ENCODE data around the gene FGR. TPM values are rescaled to one million over a fixed set of nuclear protein-coding genes. Genes with fewer than 3 reads are reported as not detected.

The FGR gene
- total RNA-seq, 1 experiment from 2014 or later, result not detected

DNA sequence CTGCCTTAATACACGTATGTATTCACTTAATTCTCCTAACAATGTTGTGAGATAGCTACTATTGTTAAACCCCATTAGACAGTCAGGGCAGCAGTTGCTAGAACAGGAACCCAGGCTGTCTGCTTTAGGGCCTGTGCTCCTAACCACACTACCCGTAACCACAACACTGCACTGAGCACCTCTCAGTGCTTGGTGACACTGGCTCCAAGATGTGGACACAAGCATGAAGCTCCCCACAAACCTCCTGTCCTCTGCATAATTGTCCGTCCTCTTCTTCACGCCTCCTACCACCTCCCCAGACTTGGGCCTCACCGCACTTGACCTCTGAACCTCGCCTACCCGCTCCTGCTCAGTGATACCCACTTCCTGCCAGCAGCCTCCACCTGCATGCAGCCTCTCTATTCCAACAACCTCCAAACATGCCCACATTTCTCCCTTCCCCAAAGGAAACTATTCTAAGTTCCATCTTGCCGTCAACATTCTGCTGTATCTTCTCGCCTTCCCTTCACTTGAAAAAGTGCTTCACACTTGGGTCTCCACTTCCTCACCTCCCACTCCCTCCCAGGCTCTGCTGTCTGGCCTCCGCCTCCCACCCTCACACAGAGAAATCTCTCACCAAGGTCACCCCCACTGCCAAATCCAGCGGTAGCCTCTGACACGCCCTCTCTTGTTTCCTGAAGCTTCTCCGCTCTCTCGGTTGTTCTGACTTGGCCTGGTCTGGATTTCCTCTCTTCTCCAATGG, 16.5 kb downstream of the FGR start:
- no peak for DNase-seq (ENCODE audit: extremely low read depth, low read depth)

DNA sequence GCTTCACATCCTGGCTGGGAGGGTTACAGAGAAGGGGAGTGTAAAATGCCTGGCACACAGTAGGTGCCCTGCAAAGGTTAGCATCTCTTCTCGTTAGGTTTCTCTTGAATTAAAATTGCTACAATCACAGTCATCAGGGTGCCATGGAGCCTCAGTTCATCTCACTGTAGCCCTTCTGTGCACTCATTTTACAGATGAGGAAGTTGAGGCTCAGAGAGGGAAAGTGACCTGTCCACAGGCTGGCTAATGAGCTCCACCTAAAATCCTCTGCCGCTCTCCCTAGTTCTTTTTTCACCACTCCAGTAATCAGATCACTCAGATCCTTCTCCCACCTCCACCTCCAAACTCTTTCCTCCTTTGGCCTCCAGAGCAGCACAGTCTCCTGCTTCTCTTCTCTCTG, 17.6 kb downstream of the FGR start:
- DNase-seq (ENCODE audit: extremely low read depth, low read depth), result no peak

DNA sequence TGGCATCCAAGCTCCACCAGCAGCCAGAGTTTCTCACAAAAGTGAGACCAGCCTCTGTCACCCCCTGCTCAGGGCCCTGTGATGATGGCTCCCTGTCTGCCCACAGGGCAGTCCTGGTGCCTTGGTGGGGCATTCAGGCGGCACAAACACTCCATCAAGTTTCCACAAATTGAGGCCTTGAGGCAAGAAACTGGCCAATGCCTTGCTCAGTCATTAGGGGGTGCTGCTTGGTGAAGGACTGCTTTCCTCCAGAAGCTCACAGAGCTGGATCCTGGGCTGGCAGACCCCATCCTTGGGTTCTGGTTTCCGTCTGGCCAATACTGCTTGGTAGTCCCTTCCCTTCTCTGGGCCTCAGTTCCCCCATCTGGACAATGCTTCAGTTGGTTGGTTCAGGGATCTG, 18.5 kb downstream of the FGR start:
- no peak for DNase-seq (ENCODE audit: extremely low read depth, low read depth)

GRCh38 chr1:27615346-27616192, 19.4 kb downstream of the FGR start:
- DNase-seq (ENCODE audit: extremely low read depth, low read depth), result no peak

DNA sequence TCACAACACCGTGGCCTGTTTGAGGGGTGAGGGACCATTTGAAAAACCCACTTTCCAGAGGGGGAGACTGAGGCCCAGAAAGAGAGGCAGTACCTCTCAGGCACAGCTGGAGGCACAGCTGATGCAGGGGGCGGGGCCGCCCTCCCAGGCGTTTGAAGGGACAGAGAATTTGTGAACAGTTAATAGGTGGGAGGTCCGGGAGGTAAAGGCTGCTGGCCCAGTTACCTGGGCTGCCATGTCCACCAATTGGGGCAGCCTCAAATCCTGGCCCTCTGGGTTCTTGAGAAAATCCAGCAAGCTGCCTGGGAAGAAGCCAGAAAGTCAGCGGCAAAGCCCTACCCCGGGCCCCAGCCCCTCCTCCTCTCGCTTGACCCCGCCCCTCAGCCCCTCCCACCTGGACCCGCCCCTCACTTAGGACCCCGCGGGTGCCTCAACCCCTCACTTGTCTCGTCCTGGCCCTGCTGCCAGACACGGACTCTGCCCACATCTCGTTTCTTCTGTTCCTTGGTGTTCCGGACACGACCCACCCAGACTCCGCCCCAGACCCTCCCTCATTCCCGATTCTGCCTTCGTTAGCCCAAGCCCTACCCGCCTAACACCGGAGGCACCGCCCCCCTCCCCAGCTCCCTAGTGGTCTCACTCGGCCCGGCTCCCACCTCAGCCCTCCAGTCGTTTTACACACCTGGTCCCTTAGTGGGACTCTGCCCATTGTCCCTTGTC, 20.2 kb downstream of the FGR start:
- no peak for DNase-seq (ENCODE audit: extremely low read depth, low read depth)

- DNase-seq (ENCODE audit: extremely low read depth, low read depth), result no peak
Measured at GRCh38 chr1:27614043-27614624, 20.9 kb downstream of the FGR start.

DNA sequence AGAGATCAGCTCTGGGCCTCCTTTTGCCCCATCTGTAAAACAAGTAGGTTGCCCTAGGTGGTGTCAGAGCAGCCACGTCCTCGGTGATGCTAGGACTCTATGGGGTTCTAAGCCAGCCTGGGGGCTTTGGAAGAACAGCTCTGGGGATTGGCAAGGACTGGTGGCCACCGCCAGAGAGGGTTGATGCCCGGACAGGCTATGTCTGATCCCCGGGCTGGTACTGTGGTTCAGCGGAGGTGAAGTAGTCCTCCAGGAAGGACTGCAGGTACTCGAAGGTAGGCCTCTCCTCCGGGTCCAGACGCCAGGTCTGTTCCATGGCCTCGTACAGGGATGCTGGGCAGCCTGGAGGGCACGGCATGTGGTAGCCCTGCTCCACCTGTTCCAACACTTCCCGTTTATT, 22.3 kb downstream of the FGR start:
- DNase-seq (ENCODE audit: extremely low read depth, low read depth), result no peak

- no peak for DNase-seq (ENCODE audit: extremely low read depth, low read depth)
Measured at GRCh38 chr1:27611450-27611849, 23.5 kb downstream of the FGR start.

DNA sequence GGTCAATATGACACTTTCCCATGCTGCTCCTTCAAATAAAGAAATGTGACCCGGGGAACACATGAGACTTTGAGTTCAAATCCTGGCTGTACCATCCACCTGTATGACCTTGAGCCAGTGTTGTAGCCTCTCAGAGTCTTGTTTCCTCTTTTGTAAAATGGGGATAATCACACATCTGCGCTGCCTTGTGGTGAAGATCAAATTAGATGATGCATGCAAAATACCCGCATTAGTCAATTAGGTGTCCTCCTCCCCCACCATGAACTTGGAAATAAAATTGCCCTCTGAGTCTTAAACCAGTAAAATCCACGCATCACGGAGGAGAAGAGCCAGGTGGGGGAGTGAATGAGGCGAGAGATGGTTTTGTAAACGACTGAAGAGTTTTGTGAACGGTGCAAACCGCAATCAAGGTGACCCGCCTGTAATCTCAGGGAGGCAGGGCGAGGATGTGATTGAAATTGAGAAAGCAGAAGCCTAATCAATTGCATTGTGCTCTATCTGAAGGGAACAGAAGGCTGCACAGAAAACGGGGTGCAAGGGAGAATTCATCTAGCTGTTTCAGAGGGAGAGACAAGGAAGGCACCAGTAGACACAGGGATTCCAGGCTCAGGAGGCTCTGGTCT, 25.3 kb downstream of the FGR start:
- no peak for DNase-seq (ENCODE audit: extremely low read depth, low read depth)

DNA sequence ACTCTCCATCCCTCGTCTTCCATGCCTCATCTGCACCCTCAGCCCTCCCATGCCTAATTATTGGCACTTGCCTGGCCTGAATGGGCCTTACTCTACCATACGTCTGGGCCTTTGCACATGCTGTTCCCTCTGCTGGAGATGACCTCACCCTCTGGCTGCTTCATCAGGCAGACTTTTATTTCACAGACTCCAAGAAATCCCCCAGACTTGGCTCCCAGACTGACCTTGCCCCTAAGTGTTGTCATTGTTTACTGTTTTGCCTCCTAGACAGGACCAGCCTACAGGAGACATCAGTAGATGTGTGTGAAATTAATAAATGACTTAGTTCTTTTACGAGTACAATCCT, 25.8 kb downstream of the FGR start:
- DNase-seq (ENCODE audit: extremely low read depth, low read depth), result no peak

- DNase-seq (ENCODE audit: extremely low read depth, low read depth), result no peak
Measured at GRCh38 chr1:27607239-27607804, 27.7 kb downstream of the FGR start.

DNA sequence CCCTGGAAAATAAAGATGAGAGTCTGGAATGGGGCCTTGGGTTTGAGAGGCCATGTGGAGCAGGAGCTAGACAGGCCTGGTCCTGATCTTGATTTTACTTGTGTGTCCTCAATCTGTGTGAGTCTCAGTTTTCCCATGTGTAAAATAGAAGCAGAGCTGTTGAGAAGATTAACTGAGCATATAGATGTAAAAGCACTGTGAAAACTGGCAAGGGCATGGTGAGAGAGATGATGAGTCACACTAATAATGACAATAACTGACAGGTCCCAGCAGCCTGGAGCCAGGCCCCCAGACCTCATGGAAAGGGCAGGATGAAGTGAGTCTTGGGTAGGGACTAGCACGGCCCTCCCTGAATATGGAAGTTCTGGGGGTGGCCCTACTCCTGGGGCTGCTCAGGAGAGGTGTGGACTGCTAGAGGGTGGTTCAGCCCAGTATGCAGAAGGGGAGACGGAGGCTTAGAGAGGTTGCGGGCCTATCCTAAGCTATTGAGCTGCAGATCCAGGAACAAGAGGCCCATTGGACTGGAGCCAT, 28.2 kb downstream of the FGR start:
- no peak for DNase-seq (ENCODE audit: extremely low read depth, low read depth)

DNA sequence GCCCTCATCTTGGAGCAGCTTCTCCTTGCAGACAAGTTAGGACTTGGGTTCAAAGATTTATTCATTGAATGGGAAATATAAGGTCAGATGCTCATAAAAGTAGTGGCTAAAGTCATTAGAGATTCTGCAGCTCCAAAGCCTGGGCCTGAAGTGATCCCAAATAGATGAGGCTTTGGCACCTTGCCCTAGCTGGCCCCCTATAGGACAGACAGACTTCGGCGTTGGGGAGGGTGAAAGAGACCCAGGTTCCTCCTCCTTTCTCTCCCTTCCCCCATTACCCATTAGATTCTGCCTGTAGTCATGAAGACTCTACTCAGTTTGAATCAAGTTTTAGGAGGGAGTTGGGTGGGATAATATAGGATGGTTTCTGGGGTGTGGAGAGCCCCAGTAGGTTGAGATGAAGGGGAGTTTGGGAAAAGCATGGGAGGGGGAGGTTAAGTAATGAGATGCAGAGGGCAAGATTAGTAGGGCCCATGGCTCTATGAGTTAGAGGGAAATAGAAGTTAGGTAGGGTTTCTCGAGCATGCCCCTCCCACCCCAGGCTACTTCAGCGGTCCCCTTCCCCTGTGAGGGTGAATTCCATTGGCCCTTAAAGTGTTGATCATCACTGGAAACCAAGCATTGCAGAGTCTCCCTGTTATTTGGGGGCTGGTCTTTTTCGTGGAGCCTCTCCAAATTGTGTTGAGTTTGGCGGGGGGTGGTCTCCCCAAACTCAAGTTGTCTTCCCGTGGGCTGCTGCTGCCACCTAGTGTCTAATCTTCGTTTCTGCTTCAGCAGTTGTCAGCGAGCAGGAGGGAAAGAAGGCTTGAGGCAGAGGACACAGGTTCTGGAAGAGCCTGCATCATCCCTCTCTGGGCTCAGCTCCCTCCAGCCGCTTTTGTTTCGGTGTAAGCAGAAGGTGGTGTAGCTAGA, 28.9 kb downstream of the FGR start:
- peak; percentile 44 for DNase-seq (ENCODE audit: extremely low read depth, low read depth)

DNA sequence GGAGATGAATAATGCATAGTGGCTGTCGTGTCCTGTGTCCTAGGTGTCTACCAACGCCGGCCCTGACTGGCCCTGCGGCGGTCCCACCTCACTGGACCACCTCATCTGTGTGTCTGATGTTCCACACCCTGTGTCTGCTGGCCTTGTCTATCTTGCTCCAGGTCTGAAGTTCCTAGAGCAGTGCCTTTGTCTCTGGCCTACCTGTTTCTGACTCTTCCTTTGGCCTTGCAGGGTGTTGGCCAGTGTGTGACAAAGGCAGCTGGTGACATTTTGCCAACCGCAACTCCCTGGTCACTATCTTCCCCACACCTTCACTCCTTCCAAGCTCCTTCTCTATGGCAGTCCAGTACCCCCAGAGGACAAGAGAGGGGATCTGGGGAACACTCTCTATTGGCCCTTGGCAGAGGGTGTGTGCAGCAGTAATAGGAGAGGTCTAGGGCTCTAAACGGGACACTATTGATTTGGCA, 29.7 kb downstream of the FGR start:
- DNase-seq (ENCODE audit: extremely low read depth, low read depth), result no peak

DNA sequence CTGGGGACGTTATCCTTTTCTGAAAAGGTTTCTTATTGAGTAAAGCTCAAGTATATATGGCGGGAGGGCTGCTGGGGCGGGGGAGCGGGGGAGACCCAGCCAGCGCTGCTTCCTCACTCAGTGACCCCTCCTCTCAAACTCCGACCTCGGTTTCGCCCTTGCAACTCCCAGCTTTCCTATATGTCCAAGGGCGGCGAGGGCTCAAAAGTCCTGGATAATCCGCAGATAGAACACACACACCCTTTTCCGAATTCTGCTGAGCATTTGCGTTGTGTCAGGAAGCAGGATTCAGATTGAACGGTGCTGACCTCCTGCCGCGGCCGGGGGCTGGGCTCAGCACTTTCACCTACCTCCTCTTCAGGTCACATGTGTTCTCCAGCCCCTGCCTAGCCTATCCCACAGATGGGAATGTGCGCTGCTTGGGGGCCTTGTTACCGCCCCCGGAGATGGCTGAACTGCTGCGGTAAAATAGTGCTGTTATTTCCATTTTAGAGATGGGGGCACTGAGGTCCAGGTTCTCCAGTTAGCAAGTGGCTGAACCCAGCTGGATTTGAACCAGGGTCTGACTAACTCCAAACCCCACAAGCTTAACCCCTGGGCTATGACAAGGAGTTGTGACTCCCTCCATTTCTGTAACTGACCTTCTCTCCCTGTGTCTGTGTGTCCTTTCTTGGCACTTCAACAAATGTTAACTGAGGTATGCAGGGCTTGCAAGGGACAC, 30.2 kb downstream of the FGR start:
- no peak for DNase-seq (ENCODE audit: extremely low read depth, low read depth)

DNA sequence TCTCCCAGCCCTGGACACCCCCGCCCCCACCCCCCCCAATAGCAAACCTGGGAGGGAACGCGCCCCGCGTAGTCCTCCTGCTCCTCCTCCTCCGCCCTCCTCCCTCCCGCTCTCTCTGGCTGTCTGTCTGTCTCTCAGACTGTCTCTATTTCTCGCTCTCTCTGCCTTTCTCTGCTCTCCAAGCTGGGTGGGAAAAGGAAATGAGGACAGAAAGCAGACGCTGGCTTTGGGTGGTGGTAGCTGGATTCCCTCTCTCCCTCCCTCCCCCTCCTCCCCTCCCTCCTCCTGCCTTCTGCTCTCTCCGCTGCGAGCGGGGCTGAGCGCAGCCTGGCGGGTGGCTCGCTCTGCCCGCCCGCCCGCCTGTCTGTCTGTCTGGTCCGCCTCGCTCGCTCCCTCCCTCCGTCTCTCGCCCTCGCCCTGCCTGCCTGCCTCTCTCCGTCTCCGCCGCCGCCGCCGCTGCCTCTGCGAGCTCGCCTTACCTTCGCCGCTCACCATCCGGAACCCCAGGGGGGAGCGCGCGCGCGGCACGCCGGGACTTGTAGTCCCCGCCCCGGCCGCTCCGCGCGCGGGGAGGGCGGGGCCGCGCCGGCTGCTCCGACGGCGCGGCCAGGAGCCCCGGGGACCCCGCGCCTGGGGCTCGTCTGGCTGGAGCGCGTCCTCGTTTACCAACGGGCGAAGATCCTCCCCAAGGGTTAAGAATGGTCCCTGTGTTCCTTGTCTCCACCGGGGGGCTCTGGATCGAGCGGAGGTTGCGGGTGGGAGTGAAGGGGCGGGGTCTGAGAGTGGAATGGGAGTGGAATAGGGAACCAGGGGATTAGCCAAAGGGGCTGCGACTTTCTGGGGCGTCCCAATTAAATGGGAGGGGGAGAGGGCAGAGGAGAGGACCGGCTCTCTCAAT, 31.1 kb downstream of the FGR start, which contains the start of gene AHDC1:
Gene AHDC1 (minus strand): TSS at position 464 of the 898 bp plus-strand sequence. CDS start 52,029 bp downstream, outside the sequence.
- DNase-seq (ENCODE audit: extremely low read depth, low read depth), result peak; percentile 74

DNA sequence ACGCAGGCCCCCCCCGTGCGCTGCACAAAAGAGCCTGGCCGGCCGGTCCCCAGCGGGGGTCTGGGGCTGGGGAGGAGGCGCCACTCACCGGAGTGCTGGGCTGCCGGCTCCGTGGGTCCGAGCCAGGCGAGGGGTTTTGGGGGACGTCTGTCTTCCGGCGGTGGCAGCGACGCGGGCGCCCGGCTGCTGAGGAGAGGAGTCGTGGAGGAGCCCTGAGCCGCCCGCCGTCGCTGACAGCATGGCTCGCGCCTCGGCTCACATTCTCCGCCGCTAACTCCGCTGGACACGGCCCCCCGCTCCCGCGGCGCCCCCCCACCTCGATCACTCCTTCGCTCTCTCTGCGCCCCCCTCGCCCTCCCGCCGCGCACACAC, 31.7 kb downstream of the FGR start:
- DNase-seq (ENCODE audit: extremely low read depth, low read depth), result no peak

All from NCI-H460 (cell line).